Right atrium auricular region (tissue), 2 donors: ENCODE results near the gene ETFBKMT. TPM values are rescaled to one million over a fixed set of nuclear protein-coding genes. Genes with fewer than 3 reads are reported as not detected.
"Not testable (repeated sequence)": the region's sequence is repeated elsewhere in the genome, so short reads cannot be mapped to it uniquely, and the experiment has no call there.

Experiments
- DNase-seq: peaks from one replicate; pipeline ENCODE4 v3.0.0-alpha.2; 2019; ENCODE audit warnings: low spot score
- H3K27ac ChIP-seq, 2 donors: fragments of 200-600 bp; sonication (generic); 1 replicate in 1 of 2; 2 replicates in 1 of 2; pipeline ENCODE4 v1.5.1; 2016 to 2019
- H3K27me3 ChIP-seq, 2 donors: fragments of 200-600 bp; sonication (generic); one replicate each; pipeline versions ENCODE4 v1.5.1 to v1.6.0; 2017 to 2019
- H3K36me3 ChIP-seq: fragments of 200-600 bp; sonication (generic); one replicate; pipeline ENCODE4 v1.5.1; 2016
- H3K4me1 ChIP-seq, 2 donors: fragments of 200-600 bp; sonication (generic); one replicate each; pipeline versions ENCODE4 v1.5.1 to v1.6.0; 2017 to 2019
- H3K4me3 ChIP-seq, 2 donors: fragments of 200-600 bp; sonication (generic); 1 replicate in 1 of 2; 2 replicates in 1 of 2; pipeline ENCODE4 v1.5.1; 2017 to 2019; ENCODE audit warnings: mild to moderate bottlenecking in 1 of 2, moderate library complexity in 1 of 2
- H3K9me3 ChIP-seq, 2 donors: fragments of 200-600 bp; sonication (generic); one replicate each; pipeline ENCODE4 v1.5.1; 2019
- CTCF ChIP-seq, 2 donors: fragments of 200-600 bp; sonication (generic); IDR thresholded peaks; one replicate each; pipeline ENCODE4 v1.5.1; 2019; ENCODE audit warnings: antibody characterized with exemption in 2 of 2
- total RNA-seq, 2 donors: library from RNA; depleted of rRNA; stranded (reverse); fragments of >200 nt; gene quantifications; one replicate each; pipeline ENCODE4 v1.1.0, GENCODE V29; 2016

The ETFBKMT gene
- total RNA-seq, 2 donors from 2014 or later: 2.2 to 4.2 TPM

GRCh38 chr12:31662176-31662849 is 2.8 kb downstream of the ETFBKMT start:
- no peak overlapping the region for H3K27ac ChIP-seq
- no peak for TF ChIP-seq CTCF (IDR thresholded peaks at IDR 0.05)
- no peak overlapping the region for H3K4me3 ChIP-seq

GRCh38 chr12:31663576-31663975 is 4.1 kb downstream of the ETFBKMT start:
- Histone ChIP-seq H3K36me3 (no peaks in the 10 kb centered on the region), H3K27ac (no peak overlapping the region), H3K4me3 (no peak overlapping the region), H3K4me1 (peaks cover 0 to 4% of the 10 kb centered on the region in 2 donors), H3K27me3 (no peaks in the 10 kb centered on the region), H3K9me3 (peaks cover 0 to under 1% of the 10 kb centered on the region in 2 donors)
- no peak for TF ChIP-seq CTCF (IDR thresholded peaks at IDR 0.05)
- no peak for DNase-seq

More at GRCh38 chr12:31662176-31662849, 2.8 kb downstream of the ETFBKMT start:
- peaks cover 0 to 6% of the 10 kb centered on the region in 2 donors for H3K4me1 ChIP-seq
- H3K36me3 ChIP-seq: no peaks in the 10 kb centered on the region
- no peaks in the 10 kb centered on the region for H3K27me3 ChIP-seq
- DNase-seq: no peak
- no peaks in the 10 kb centered on the region for H3K9me3 ChIP-seq

- TF ChIP-seq CTCF (IDR thresholded peaks at IDR 0.05): no peak
- no peak overlapping the region for H3K27ac ChIP-seq
- no peak for DNase-seq
- H3K9me3 ChIP-seq: peaks cover 0 to 5% of the 10 kb centered on the region in 2 donors
- H3K4me1 ChIP-seq: peaks cover 0 to 4% of the 10 kb centered on the region in 2 donors
- no peaks in the 10 kb centered on the region for H3K36me3 ChIP-seq
- H3K27me3 ChIP-seq: no peaks in the 10 kb centered on the region
- no peak overlapping the region for H3K4me3 ChIP-seq
Measured at GRCh38 chr12:31664038-31664437, 4.5 kb downstream of the ETFBKMT start.

- no peak for DNase-seq
- no peaks in the 10 kb centered on the region for H3K36me3 ChIP-seq
- no peak overlapping the region for H3K4me3 ChIP-seq
- no peaks in the 10 kb centered on the region for H3K4me1 ChIP-seq
- no peak for TF ChIP-seq CTCF (IDR thresholded peaks at IDR 0.05)
- H3K9me3 ChIP-seq: peaks cover 0 to 13% of the 10 kb centered on the region in 2 donors
- no peak overlapping the region for H3K27ac ChIP-seq
- no peaks in the 10 kb centered on the region for H3K27me3 ChIP-seq
Measured at GRCh38 chr12:31669020-31669419, 9.5 kb downstream of the ETFBKMT start.

GRCh38 chr12:31669582-31669981 is 10.1 kb downstream of the ETFBKMT start:
- H3K27me3 ChIP-seq, H3K36me3 ChIP-seq: not testable (repeated sequence)

GRCh38 chr12:31672521-31672920 is 13.0 kb downstream of the ETFBKMT start:
- H3K36me3 ChIP-seq: no peaks in the 10 kb centered on the region

More at GRCh38 chr12:31669582-31669981, 10.1 kb downstream of the ETFBKMT start:
- not testable (repeated sequence) for H3K27ac ChIP-seq, DNase-seq, H3K4me1 ChIP-seq, H3K4me3 ChIP-seq
- peaks cover 0 to 13% of the 10 kb centered on the region in 2 donors for H3K9me3 ChIP-seq

More at GRCh38 chr12:31672521-31672920, 13.0 kb downstream of the ETFBKMT start:
- Histone ChIP-seq H3K4me3 (no peak overlapping the region), H3K27me3 (no peaks in the 10 kb centered on the region), H3K27ac (no peak overlapping the region), H3K4me1 (no peaks in the 10 kb centered on the region), H3K9me3 (peaks cover 0 to 13% of the 10 kb centered on the region in 2 donors)
- DNase-seq: no peak
- TF ChIP-seq CTCF (IDR thresholded peaks at IDR 0.05): no peak
